ENCODE results near the gene CCDC138. TPM values are rescaled to one million over a fixed set of nuclear protein-coding genes. Genes with fewer than 3 reads are reported as not detected.

CCDC138 gene
- total RNA-seq, 2 donors from 2014 or later = 1.1 to 4.5 TPM

- Histone ChIP-seq H3K9me3 (peaks cover 10% of the 10 kb centered on the region), H3K27ac (no peak overlapping the region), H3K4me3 (no peak overlapping the region), H3K4me1 (ENCODE audit: control insufficient read depth in 1 of 2, low read depth in 2 of 2) (no peaks in the 10 kb centered on the region), H3K36me3 (no peaks in the 10 kb centered on the region), H3K27me3 (replicated peaks; ENCODE audit: insufficient read depth) (no peaks in the 10 kb centered on the region)
- TF ChIP-seq, protein P1, sequence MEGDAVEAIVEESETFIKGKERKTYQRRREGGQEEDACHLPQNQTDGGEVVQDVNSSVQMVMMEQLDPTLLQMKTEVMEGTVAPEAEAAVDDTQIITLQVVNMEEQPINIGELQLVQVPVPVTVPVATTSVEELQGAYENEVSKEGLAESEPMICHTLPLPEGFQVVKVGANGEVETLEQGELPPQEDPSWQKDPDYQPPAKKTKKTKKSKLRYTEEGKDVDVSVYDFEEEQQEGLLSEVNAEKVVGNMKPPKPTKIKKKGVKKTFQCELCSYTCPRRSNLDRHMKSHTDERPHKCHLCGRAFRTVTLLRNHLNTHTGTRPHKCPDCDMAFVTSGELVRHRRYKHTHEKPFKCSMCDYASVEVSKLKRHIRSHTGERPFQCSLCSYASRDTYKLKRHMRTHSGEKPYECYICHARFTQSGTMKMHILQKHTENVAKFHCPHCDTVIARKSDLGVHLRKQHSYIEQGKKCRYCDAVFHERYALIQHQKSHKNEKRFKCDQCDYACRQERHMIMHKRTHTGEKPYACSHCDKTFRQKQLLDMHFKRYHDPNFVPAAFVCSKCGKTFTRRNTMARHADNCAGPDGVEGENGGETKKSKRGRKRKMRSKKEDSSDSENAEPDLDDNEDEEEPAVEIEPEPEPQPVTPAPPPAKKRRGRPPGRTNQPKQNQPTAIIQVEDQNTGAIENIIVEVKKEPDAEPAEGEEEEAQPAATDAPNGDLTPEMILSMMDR (IDR thresholded peaks at IDR 0.05) = no peak
- DNase-seq (ENCODE audit: low spot score) = no peak
- ATAC-seq (ENCODE audit: insufficient number of reproducible peaks, low FRiP score, low read depth) = no peak
Observed at GRCh38 chr2:108869542-108869941, 83.0 kb downstream of the CCDC138 start.

DNA sequence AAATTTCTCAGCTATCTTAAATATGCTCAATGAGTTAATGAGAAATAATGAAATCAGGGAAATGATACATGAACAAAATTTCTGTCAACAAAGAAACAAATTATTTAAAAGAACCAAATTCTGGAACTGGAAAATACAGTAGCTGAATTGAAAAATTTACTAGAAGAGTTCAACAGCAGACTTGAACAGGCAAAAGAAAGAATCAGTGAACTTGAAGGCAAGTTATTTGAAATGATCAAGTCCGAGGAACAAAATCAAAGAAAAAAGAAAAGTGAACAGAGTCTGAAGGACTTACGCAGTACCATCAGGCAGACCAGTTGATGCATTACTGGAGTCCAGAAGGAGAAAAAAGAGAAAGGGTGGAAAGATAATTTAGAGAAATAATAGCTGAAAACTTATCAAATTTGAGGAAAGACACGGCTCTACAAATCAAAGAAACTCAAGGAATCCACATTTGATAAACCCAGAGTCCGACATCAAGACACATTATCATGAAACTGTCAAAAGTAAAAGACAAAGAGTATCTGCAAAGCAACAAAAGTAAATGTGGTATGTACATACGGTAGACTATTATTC, 83.6 kb downstream of the CCDC138 start:
- Histone ChIP-seq H3K27ac (no peak overlapping the region), H3K4me3 (no peak overlapping the region), H3K9me3 (peaks cover 10% of the 10 kb centered on the region), H3K36me3 (no peaks in the 10 kb centered on the region), H3K27me3 (replicated peaks; ENCODE audit: insufficient read depth) (no peaks in the 10 kb centered on the region), H3K4me1 (ENCODE audit: control insufficient read depth in 1 of 2, low read depth in 2 of 2) (no peaks in the 10 kb centered on the region)
- DNase-seq (ENCODE audit: low spot score) (no peak), ATAC-seq (ENCODE audit: insufficient number of reproducible peaks, low FRiP score, low read depth) (no peak)
- TF ChIP-seq, protein P1 (IDR thresholded peaks at IDR 0.05) = no peak

DNA sequence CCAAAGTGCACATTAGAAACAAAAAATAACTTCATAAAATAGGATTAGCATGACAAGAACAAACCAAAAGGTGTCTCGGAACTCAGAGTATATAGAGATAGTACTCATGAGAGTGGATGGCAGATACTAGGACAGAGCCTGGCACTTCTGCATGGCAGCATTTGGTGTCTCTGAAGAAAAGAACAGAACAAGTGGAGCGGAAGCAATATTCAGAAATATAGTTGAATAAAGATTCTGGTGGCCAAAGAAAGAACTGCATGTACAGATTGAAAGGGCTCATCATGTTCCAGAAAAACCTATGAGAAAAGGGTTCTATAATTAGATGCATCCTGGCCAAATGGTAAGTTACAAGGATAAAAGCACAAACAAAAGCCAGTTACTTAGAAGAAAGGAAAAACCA, 90.9 kb downstream of the CCDC138 start:
- Histone ChIP-seq H3K27me3 (replicated peaks; ENCODE audit: insufficient read depth) (no peaks in the 10 kb centered on the region), H3K9me3 (peaks cover 6% of the 10 kb centered on the region), H3K36me3 (no peaks in the 10 kb centered on the region), H3K27ac (no peak overlapping the region), H3K4me3 (no peak overlapping the region), H3K4me1 (ENCODE audit: control insufficient read depth in 1 of 2, low read depth in 2 of 2) (no peaks in the 10 kb centered on the region)
- ATAC-seq (ENCODE audit: insufficient number of reproducible peaks, low FRiP score, low read depth) (no peak), DNase-seq (ENCODE audit: low spot score) (no peak)
- TF ChIP-seq, protein P1 (IDR thresholded peaks at IDR 0.05) = no peak

DNA sequence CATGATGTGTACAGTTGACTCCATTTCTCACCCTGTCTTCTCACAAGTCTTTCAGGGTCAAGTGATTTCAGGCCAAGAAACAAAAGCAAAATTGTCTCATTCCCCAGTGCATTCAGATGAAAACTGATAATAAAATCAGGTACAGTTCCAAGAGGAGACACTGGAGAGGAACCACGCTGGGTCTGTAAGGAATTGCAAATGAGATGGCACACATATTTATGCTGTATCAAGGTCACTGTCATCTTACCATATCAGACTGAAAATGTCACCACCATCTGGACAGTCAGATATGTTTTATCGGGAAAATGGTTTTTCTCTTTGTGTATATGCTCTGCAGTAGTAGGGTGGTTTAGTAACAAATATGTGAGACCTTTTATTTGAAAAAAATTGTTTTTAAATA, 91.7 kb downstream of the CCDC138 start:
- DNase-seq (ENCODE audit: low spot score) (no peak), ATAC-seq (ENCODE audit: insufficient number of reproducible peaks, low FRiP score, low read depth) (no peak)
- no peak overlapping the region for H3K4me3 ChIP-seq
- TF ChIP-seq, protein P1 (IDR thresholded peaks at IDR 0.05) = no peak
- peaks cover 6% of the 10 kb centered on the region for H3K9me3 ChIP-seq
- H3K27me3 ChIP-seq (replicated peaks; ENCODE audit: insufficient read depth) = no peaks in the 10 kb centered on the region
- no peak overlapping the region for H3K27ac ChIP-seq
- no peaks in the 10 kb centered on the region for H3K4me1 ChIP-seq (ENCODE audit: control insufficient read depth in 1 of 2, low read depth in 2 of 2)
- no peaks in the 10 kb centered on the region for H3K36me3 ChIP-seq

DNA sequence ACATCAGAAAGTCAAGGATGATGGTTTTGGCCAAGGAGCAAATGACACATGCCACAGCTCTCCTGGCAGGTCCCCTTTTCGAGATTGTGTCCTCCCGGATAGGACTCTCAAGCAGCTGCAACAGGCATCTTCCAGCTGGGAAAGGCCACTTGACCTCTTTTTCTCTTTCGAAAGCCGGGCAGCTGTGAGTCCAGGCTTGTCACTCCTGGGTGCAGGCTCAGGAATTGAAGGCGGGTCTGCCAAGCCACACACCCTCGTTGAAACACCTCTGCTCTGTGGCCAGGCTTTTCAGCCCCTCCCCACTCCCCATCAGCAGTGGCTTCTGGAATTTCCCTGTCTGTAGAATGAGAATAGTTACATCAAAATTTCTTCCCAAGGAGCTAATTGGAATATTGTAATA, 98.0 kb downstream of the CCDC138 start:
- H3K4me3 ChIP-seq = no peak overlapping the region
- H3K27ac ChIP-seq = no peak overlapping the region
- peaks cover 9% of the 10 kb centered on the region for H3K9me3 ChIP-seq
- H3K36me3 ChIP-seq = no peaks in the 10 kb centered on the region
- H3K4me1 ChIP-seq (ENCODE audit: control insufficient read depth in 1 of 2, low read depth in 2 of 2) = no peaks in the 10 kb centered on the region
- DNase-seq (ENCODE audit: low spot score) = no peak
- no peaks in the 10 kb centered on the region for H3K27me3 ChIP-seq (replicated peaks; ENCODE audit: insufficient read depth)
- ATAC-seq (ENCODE audit: insufficient number of reproducible peaks, low FRiP score, low read depth) = no peak
- TF ChIP-seq, protein P1 (IDR thresholded peaks at IDR 0.05) = no peak

Data from thoracic aorta (tissue), 2 donors.